Stimulated activated CD4-positive, alpha-beta T cell treated with anti-CD3 and anti-CD28 coated beads, Interleukin-1b, Interleukin-23, amount 100 ng/mL, for 24 hours (primary cell): Measurements from ENCODE around the gene ZMYND19.
A peak's percentile ranks its signal among the peaks of the same experiment; 100 is the strongest.
"Not testable (repeated sequence)": the region's sequence is repeated elsewhere in the genome, so short reads cannot be mapped to it uniquely, and the experiment has no call there.

Source experiments
- DNase-seq, 4 experiments: peaks; one replicate each; pipeline ENCODE4 v3.0.0-alpha.2; 2020; ENCODE audit warnings: low read depth in 4 of 4, low spot score in 1 of 4

ZMYND19 gene

DNA sequence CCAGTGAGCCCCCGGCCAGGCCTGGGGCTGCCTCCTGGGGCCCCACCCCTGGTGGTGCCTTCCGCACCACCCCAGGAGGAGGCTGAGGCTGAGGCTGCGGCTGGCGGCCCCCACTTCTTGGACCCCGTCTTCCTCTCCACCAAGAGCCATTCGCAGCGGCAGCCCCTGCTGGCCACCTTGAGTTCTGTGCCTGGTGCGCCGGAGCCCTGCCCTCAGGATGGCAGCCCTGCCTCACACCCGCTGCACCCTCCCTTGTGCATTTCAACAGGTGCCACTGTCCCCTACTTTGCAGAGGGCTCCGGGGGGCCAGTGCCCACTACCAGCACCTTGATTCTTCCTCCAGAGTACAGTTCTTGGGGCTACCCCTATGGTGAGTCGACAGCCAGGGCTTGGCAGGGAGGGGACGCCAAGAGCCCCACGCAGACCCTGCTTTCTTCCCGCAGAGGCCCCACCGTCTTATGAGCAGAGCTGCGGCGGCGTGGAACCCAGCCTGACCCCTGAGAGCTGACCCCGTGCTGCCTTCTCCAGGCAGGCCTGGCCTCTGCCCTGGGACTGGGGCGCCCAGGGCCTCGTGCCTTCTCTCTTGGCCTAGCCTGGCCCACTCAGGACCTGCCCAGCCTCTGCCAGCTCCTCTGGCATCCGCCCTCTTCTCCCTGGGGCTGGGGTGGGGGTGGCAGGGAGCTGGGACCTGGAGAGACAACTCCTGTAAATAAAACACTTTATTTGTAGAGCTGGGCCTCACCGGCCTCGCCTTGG, 24.5 kb upstream of the ZMYND19 start:
- DNase-seq = no peak

DNA sequence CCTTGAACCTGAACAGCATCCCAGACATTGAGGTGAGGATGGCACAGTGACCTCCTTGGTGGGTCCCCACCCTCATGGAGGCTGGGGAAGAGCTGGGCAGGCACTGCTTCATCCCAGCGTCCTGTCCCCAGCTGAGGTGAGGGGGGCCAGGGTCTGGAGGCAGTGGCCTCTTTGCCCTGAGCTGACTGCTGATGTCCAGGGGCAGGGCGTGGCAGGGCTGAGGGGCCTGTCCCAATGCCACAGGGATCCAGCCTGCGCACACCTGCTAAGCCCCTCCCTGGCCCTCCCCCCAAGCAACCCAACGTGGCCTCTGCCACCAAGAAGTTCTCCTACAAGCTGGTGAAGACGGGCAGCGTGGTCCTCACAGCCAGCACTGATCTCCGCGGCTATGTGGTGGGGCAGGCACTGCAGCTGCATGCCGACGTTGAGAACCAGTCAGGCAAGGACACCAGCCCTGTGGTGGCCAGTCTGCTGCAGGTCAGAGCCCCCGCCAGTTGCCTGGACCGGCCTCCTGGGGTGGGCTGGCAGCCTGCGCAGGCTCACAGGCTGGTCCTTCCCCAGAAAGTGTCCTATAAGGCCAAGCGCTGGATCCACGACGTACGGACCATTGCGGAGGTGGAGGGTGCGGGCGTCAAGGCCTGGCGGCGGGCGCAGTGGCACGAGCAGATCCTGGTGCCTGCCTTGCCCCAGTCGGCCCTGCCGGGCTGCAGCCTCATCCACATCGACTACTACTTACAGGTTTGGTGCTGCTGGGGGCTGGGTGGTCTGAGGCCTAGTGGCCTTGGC, 23.6 kb upstream of the ZMYND19 start:
- DNase-seq = no peak

DNA sequence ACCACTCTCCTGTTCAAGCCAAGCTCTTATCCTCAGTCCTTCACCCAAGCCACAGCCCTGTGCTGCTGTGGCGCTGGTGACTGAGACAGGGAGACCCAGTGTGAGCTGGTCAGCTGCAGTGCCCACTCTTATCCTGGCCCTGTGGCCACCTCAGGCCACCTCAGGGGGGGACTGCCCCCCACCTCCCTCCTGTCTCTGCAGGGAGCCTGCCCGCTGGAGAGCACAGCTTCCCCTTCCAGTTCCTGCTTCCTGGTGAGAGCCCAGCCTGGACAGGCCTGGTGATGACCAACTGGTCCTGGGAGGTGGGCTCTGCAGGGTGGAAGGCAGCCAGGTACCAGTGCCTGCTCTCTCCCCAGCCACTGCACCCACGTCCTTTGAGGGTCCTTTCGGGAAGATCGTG, 22.9 kb upstream of the ZMYND19 start:
- no peak for DNase-seq

DNA sequence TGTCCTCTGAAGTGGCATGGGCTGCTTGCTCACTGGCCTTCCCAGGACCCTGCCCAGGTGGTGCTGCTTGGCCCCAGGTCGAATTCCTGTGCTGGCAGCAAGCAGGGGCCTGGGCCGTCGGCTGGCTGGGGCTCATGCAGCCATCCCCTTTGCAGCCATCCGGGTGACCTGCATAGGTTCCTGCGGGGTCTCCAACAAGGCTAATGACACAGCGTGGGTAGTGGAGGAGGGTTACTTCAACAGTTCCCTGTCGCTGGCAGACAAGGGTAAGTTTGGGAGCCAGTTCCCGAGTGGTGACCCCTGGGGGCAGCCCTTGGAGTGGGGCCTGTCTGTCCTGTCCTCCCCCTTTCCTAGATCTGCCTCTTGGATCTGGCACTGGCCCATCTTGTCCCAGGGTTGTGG, 22.4 kb upstream of the ZMYND19 start:
- no peak for DNase-seq

DNA sequence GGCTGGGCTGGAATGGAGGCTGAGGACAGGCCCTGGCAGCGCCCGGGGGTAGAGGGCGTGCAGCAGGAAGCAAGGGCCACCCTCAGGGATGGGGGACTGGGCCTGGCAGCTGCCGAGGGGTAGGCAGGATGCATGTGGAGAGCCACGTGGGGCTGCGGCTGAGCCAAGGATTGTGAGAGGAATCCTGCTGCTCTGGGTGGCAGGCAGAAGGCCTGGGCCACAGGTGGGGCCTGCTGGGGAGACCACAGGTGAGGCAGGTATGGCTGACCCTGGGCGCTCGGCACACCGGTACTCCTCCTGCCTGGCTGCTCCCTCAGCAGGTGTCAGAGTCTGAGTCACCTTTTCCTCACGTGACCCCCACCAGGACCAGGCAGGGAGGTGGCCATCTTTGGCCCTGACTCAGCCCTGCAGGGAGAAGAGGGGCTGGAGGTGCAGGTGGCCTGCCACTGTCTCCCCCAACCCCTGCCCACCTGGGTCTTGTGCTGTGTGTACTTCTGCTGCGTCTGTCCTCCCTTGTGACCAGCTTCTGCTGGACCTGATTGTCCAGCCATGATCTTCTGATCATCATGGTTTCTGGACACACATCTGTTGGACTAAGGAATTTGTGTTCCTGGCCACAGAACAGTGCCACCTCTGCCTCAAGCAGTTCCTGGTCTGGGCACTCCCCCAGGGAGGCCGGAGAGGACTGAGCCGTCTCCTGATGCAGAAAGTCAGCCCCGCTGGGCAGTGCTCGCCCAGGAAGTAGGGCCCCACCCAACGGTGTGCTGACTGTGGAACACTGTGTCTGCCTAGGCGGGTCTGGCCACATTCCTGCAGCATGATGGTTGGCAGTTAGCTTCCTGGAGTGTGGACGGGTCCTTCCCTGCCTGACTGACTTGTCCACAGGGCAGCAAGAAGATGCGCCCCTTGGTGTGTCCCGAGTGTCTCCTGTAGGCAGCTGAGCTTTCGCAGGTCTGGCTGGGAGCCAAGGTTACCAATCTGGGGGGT, 21.6 kb upstream of the ZMYND19 start:
- no peak for DNase-seq

DNA sequence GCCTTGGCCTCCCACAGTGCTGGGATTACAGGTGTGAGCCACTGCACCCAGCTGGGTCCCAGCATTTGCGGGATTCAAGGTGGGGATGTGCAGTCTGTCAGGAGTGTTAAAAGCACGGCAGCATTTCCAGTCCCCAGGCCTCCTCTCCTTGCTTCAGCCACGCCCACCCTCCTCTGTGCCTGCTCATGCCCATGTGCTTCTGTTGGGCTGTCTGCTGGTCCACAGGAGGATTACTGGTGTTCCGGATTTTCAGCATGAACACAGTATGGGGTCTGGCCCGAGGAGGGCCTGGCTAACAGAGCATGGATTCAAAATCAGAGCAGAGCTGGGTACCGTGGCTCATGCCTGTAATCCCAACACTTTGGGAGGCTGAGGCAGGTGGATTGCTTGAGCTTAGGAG, 20.6 kb upstream of the ZMYND19 start:
- no peak for DNase-seq

DNA sequence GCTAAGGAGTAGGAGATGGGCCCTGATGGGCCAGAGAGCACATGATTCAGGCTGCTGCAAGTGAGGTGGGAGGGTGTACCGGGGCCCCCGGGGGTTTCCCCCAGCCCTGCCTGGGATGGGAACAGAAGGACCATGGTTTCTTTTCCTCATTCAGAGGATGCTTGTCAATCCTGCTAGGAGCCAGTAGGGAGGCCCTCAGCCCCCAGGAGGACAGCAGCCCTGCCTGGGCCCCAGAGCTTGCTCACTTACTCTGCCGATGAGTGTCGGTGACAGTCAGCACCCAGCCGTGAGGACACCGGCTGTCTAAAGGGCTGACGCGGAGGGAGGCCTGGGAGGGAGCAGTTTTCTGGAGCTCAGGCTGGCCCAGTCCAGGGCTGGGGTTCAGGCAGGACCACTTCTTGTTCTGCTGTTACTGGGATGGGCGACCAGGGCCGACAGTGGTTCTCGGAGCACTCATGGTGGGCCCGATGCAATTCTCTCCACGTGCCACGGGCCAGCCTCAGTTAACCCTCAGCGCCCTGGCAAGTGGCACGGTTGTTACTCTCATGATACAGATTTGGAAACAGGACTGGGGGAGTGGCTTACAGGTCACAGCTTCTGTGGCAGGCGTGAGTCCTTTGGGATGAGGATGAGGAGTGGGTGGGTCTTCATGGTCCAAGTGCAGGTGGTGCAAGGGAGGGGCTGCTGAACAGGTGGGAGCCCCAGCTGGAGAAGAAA, 17.0 kb upstream of the ZMYND19 start:
- DNase-seq = no peak

DNA sequence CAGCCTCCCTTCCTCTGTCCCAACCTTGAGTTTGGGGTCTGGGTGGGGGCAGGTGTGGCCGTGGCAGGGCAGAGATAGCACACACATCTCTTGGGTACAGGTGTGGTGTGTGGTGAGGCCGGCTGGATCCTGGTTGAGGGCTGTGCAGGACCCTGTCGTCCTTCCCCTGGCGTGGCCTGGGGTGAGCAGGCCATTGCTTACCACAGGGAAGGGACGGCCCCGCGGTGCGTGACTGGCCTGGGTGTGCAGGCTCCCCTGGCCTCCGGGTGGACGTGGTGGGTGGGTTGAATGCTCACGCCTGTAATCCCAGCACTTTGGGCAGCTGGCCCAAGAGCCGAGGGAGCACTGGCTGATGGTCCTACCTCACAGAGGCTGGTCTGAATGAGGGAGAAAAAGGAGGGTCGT, 16.4 kb upstream of the ZMYND19 start:
- no peak for DNase-seq

DNA sequence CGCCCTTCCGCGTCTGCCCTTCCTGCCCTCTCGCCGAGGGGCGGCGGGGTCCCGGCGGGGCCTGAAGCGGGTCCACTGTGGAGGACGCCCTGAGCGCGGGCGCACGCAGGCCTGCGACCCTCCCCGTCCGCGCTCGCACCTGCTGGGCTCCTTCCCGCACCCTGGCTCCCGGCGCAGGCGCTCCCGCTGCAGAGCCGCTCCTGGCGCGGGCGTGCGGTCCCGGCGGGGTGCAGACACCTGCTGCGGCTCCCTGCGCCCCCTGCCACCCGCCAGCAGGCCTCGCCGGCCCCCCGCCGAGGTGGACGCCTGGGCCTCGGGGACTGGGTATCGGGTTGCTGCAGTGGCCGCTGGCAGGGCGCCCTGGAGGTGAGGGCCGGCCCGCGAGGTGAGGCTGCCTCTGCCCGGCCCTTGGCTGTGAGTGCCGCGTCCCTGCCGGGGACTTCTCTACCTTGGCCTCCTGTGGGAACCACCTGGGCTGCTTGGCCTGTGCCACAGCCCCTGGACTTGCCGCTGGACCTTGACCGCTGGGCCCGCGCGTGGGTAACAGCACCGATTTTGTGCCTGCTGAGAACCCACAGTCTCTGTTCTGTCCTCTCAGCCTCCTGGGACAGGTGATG, 15.8 kb upstream of the ZMYND19 start:
- no peak for DNase-seq

DNA sequence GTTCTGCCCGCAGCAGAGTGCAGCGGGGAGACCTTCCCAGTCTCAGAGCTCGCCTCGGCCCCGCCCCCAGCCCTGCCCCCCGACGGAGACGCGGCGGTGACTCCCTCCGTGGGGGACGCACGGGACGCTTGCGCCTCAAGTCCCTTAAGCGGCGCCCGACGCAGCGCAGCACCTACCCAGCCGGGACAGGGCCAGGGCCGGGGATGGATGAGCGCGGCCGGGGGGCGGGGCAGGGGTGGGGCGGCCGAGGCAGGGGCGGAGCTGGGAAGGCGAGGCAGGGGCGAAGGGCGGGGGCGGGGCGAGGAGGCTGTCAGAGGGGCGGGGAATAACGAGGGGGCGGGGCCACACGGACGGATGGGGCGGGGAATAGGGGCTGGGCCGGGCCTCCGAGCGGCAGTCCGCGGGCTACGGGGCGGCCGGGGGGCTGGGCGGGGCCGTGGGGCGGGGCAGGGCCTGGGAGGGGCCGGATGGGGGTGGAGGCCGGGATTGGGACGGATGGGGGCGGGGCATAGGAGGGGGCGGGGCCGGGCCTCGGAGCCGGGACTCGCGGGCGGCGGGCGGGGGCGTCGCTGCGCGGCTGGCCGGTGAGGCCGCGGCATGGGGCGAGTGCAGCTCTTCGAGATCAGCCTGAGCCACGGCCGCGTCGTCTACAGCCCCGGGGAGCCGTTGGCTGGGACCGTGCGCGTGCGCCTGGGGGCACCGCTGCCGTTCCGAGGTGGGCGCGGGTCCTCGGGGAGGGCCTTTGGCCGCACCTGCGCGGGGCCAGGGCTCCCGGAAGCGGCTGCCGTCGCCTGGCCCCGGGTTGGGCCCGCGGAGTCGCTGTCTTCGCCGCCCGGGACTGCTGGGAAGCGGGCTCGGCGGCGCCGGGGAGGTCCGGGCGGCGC, 15.1 kb upstream of the ZMYND19 start, which contains the start of gene ARRDC1:
ARRDC1 (plus strand) TSS at position 566 of the 884 bp plus-strand sequence; CDS start at position 598, 32 bp downstream.
- DNase-seq = peak; percentile 80 to 95 (median 88)

DNA sequence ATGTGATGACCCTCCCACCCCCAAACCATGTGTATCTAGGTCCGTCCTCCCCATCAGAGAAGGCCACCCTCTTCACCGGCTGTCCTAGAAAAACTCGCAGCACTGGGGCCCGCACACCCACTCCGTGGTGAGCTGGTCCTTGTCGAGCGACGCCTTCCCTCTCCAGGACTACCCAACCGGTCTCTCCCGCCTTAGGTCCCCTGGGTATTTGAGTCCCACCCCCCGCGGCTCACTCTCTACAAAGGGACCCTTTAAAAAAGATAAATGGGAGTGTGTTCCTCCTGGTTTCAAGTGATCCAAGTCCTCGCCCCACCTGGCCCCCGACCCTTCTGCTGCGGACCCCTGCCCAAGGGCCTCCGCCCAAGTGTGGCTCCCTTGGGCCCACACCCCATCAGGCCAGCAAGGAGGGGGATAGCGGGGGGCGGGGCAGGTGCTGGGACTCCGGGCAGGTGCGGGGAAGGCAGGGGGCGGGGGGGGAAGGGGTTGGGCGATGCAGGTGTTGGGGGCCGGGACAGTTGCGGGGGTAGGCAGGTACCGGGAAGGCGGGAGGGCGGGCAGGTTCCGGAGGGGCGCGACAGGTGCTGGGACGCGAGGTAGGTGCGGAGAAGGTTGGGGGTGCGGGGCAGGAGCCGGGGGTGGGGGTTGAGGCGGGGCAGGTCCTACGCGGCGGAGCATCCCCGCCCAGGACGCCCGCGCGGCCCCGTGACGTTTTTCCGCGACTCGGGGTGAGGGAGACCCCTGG, 14.2 kb upstream of the ZMYND19 start:
- no peak for DNase-seq

DNA sequence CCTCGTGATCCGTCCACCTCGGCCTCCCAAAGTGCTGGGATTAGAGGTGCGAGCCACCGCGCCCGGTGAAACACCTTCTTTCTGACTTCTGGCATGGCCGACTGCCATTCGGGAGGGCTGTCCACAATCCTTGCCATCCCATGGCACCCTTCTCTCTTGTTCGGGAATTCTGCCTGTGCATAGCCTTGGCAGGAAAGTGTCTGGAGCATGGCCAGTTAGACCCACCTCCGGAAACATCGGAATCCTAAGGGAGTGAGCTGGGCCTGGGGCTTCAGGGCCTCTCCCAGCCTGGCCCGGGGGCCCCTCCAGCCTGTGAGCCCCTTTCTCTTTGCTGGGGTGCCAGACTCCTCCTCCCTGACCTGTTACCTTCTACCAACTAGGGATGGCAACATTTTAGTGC, 13.6 kb upstream of the ZMYND19 start:
- no peak for DNase-seq

DNA sequence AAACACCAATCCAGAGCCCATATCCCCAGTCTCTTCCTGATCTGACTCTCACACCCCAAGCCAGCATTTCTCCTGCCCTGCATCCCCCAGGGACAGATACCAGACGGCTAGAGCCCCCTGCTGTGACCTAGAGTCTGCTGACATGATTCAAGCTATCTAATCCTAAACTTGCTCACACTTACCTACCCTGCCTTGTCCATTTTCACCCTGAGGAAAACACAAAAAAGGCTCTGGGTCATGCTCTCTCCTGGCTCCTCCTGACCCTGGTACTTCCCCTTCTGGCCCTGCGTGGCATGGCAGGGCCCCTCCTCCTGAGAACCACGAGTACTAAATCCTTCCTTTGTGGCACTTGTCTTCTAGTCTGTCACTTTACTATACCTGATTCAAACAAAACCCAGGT, 12.3 kb upstream of the ZMYND19 start:
- DNase-seq = no peak

DNA sequence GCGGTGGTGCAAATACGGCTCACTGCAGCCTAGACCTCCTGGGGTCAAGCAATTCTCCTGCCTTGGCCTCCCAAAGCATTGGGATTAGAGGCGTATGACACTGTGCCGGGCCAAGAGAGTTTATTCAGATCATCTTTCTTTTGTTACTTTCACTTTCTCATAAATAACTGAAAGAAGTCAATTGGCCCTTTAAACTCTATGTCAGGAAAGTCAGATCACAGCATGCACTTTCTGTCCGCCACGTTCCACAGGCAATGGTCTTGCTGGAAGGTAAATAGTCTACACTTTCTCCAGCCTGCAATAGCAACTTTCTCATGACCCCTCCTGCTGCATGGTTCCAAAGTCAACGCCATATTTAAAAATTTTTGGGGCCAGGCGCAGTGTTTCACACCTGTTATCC, 8.6 kb upstream of the ZMYND19 start:
- no peak for DNase-seq

DNA sequence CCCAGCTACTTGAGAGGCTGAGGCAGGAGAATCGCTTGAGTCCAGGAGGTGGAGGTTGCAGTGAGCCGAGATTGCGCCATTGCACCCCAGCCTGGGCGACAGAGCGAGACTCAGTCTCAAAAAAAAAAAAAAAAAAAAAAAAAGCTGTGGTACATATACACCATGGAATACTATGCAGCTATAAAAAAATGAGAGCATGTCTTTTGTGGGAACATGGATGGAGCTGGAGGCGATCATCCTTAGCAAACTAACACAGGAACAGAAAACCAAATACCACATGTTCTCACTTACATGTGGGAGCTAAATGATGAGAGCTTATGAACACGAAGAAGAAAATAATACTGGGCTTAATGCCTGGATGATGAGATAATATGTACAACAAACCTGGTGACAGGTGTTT, 6.3 kb upstream of the ZMYND19 start:
- not testable (repeated sequence) for DNase-seq

DNA sequence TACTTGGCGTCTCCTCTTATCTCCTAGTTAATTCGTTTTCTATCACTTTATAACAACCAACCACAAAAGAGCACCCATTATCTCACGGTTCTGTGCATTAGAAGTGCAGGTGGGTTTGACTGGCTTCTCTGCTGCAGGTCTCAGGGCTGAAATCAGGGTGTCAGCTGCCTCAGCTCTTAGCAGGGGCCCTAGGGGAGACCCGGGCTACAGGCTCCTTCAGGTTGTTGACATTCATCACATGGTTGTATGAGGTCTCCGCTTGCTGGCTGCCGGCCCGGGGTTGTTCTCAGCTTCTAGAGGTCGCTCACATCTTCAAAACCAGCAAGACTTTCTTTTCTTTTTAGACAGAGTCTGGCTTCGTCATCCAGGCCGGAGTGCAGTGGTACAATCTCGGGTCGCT, 2.9 kb upstream of the ZMYND19 start:
- DNase-seq = no peak

DNA sequence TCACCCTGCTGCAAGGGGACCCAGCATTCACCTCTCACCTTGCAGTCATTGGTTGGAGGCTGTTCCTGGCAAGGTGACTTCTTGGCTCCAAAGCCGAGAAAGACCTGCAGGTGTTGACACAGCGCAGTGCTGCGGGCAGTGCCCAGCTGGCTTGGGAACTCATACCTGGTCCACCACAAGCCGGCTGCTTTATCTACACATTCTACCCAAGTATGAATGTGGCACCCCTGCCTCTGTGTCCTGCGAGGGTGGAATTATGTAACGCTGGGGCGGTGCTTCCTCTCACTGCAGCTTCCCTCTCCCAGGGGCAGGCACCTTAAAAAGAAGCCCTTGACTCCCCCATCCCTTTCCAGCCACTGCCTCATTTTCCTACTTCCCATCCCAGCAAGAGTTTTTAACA, 2.5 kb upstream of the ZMYND19 start:
- no peak for DNase-seq

DNA sequence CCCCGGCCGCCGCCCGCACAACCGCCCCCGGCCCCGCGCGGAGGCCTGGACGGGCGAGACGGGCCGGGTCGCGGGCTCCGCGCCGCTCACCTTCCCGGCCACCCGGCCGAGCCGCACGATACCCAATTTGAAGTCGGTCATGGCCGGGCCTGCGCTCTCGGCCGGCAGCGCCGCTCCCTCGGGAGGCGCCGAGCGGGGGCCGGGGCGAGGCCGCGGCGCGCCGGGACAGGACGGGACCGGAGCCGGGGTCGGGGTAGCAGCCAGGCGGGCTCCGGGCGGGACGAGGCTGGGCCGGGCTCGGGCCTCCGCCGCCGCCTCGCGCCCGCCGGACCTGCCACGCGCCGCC, 216 bp downstream of the ZMYND19 start:
- DNase-seq = no peak
